C4-2B (cell line): ENCODE measurements around the gene ARMC9.

Experiments
- H3K27ac ChIP-seq: fragments of 450-650 bp; 2 replicates; pipeline ENCODE4 v1.5.1; 2017
- CTCF ChIP-seq: fragments of 450-650 bp; conservative IDR thresholded peaks from 2 replicates; pipeline ENCODE4 v1.5.1; 2017; ENCODE audit warnings: mild to moderate bottlenecking
- ZFX ChIP-seq: fragments of 450-650 bp; IDR thresholded peaks from 2 replicates; pipeline ENCODE4 v1.6.1; 2017

Gene ARMC9

DNA sequence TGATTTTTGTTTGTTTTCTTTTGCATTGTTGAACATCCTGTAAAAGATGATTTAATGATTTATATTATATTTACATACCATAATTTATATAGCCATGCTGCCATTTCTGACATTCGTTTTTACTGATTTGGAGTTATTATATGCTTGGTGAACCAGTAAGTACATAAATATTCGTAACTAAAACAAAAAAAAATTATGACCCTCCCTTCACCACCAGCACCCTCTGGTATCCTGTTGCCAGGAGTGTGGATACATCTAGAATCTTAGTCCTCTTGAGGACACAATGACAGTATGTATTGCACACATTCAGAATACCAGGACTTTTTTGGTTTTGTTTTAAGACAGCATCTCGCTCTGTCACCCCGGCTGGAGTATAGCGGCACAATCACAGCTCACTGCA lies 153.2 kb downstream of the ARMC9 start:
- TF ChIP-seq CTCF (no peak), ZFX (no peak)
- H3K27ac ChIP-seq, result no peak overlapping the region; the same call in 1 of the 2 replicates

DNA sequence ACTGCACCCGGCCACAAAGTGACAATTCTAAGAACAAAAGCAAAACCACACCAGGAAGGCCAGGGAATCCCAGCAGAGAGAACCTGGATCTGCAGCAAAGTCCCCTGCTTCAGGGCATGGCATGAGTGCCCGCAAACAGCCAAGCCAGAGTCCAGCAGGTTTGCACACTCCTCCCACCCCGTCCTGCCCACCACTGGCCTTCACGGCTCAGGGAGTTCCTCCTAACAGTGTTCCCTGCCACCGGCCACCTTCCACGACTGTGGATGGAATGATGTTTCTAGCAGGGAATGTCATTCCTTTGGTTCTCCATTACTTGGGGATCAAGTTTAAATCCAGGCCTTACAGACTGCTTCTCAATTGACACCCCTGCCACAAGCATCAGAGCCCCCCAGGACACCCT lies 155.0 kb downstream of the ARMC9 start:
- no peak for TF ChIP-seq CTCF
- H3K27ac ChIP-seq, result no peak overlapping the region

DNA sequence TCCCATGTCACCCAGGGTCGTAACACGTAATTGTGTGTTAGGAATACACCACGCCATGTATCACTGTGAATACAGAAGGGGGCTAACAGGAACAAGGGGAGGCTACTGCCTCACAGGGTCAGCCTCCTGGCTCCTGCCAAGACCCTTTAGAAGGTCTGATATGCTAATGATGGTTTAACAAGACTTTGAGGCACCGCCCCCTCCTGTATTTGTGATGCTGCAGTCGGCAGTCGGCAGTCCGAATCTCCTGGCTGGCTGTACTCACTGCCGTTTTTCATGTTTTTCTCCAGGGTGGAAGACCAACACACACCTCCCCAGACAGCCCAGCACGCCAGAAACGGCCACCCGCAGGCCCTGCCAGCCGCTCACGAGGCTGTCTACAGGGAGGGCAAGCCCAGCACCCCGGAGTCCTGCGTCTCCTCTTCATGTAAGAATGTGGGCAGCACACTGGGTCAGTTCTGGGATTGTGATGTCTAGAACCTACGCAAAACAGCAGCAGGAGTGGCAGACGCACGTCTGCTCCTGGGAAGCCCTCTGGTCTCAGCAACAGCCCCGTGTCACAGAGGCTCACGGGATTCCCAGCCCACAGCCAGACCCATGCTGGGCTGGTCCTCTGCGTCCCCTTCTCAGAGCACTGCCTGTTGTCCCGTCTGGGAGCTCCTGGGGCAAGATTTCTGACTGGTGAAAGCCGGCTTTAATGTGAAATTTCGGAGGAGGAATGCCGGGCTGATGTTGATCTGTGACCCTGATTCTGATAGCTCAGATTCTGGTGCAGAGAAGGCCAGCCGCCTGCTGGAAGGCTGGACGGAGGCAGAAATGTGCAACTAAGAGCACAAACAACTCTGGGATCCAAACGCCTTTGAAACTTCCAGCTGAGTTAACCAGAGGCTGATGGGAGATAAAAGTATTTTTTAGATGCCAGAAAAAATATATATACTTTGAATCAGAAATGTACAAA lies 157.4 kb downstream of the ARMC9 start:
- H3K27ac ChIP-seq, result no peak overlapping the region
- TF ChIP-seq CTCF (no peak), ZFX (no peak)

DNA sequence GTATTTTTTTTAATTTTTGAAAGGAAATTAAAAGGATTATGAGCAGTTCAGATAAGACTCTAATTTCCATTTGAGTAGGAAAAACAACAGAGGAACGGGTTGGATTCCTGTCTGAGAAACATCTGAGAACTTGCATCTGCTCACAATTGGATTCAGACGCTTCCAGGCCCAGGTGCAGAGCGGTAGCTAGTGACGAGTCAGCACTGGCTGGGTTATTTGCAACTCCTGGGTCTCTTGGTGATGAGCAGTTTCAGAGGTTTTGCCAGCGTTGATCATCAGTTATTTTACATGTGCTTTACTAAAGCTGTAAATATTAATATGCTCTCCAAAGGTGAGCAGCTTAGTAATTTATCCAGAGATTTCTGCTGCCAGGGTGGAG lies 158.0 kb downstream of the ARMC9 start:
- TF ChIP-seq CTCF (no peak), ZFX (no peak)
- no peak overlapping the region for H3K27ac ChIP-seq

- no peak overlapping the region for H3K27ac ChIP-seq
- TF ChIP-seq ZFX (no peak), CTCF (no peak)
Measured at GRCh38 chr2:231357048-231357447, 158.6 kb downstream of the ARMC9 start.

GRCh38 chr2:231357931-231358330 lies 159.5 kb downstream of the ARMC9 start:
- H3K27ac ChIP-seq, result no peak overlapping the region
- TF ChIP-seq CTCF, result no peak
- TF ChIP-seq ZFX, result no peak

GRCh38 chr2:231359441-231359840 lies 161.0 kb downstream of the ARMC9 start:
- H3K27ac ChIP-seq, result no peak overlapping the region
- TF ChIP-seq ZFX (no peak), CTCF (no peak)
